ENCODE data around the gene SLIT3.

SLIT3 gene

DNA sequence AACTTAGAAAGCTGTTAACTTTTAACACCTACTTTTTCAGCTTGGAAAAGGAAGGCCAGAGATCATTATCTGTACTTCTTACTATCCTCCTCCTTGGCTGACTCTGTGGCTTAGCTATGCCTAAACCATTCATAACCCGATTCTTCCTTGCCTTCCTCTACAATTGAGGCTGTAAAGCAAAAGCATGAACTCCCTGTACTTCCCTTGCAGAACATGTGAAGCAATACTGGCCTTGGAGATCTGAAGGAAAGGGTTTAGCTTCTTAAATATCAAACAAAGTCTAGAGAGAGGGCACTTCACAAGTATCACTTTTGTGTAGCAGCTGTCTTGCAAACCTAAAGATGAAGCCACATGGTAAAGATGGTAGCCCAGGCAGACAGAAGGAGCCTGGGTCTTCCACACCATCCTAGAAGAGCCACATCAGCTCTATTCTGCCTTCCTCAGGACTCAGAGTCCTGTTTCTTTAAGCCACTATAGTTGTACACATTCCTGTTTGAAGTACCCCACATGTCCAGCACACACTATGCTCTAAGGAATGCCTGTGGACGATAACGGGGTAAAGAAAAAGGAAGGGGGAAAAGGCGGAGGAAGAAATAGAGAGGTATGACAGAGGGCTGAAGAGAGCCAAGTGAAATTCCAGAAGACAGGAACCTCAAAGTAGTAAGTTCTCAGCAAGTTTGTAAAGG is 169.2 kb downstream of the SLIT3 start:
- no peak for ATAC-seq (ENCODE audit: insufficient read depth, low read depth)
- H3K4me2 ChIP-seq (ENCODE audit: insufficient read depth, low read length), result no peak overlapping the region
- H3K4me3 ChIP-seq (ENCODE audit: low read depth in 1 of 2, low read length in 2 of 2), result no peak overlapping the region
- H2AFZ ChIP-seq (ENCODE audit: low read depth, low read length), result no peak overlapping the region
- no peaks in the 10 kb centered on the region for H3K4me1 ChIP-seq (ENCODE audit: insufficient read depth, low read length)
- H3K9me3 ChIP-seq (ENCODE audit: insufficient read depth, low read length, severe bottlenecking), result no peaks in the 10 kb centered on the region
- H3K36me3 ChIP-seq (ENCODE audit: insufficient read depth, low read length), result no peaks in the 10 kb centered on the region
- no peaks in the 10 kb centered on the region for H3K79me2 ChIP-seq (ENCODE audit: insufficient read depth, low read length)
- no peak overlapping the region for H3K27ac ChIP-seq (ENCODE audit: low read length)
- DNase-seq, result no peak
- H4K20me1 ChIP-seq (ENCODE audit: insufficient read depth, low read length), result no peaks in the 10 kb centered on the region
- peaks cover 13% of the 10 kb centered on the region for H3K27me3 ChIP-seq (ENCODE audit: insufficient read depth, low read length, poor library complexity)
- H3K9ac ChIP-seq (ENCODE audit: low read depth, low read length), result no peak overlapping the region
- TF ChIP-seq EZH2 (IDR thresholded peaks at IDR 0.05; ENCODE audit: borderline replicate concordance, low read depth, low read length, severe bottlenecking) (no peak), CTCF (IDR thresholded peaks at IDR 0.05; ENCODE audit: borderline replicate concordance, extremely low read depth, low read length, poor library complexity, severe bottlenecking) (no peak)

- TF ChIP-seq EZH2 (IDR thresholded peaks at IDR 0.05; ENCODE audit: borderline replicate concordance, low read depth, low read length, severe bottlenecking), result no peak
- no peak for TF ChIP-seq CTCF (IDR thresholded peaks at IDR 0.05; ENCODE audit: borderline replicate concordance, extremely low read depth, low read length, poor library complexity, severe bottlenecking)
- no peak overlapping the region for H3K4me3 ChIP-seq (ENCODE audit: low read depth in 1 of 2, low read length in 2 of 2)
- no peaks in the 10 kb centered on the region for H3K9me3 ChIP-seq (ENCODE audit: insufficient read depth, low read length, severe bottlenecking)
- no peaks in the 10 kb centered on the region for H3K79me2 ChIP-seq (ENCODE audit: insufficient read depth, low read length)
- no peak overlapping the region for H3K4me2 ChIP-seq (ENCODE audit: insufficient read depth, low read length)
- ATAC-seq (ENCODE audit: insufficient read depth, low read depth) (no peak), DNase-seq (no peak)
- no peaks in the 10 kb centered on the region for H3K4me1 ChIP-seq (ENCODE audit: insufficient read depth, low read length)
- H2AFZ ChIP-seq (ENCODE audit: low read depth, low read length), result no peak overlapping the region
- H4K20me1 ChIP-seq (ENCODE audit: insufficient read depth, low read length), result no peaks in the 10 kb centered on the region
- peaks cover 17% of the 10 kb centered on the region for H3K27me3 ChIP-seq (ENCODE audit: insufficient read depth, low read length, poor library complexity)
- H3K36me3 ChIP-seq (ENCODE audit: insufficient read depth, low read length), result no peaks in the 10 kb centered on the region
- H3K9ac ChIP-seq (ENCODE audit: low read depth, low read length), result no peak overlapping the region
- H3K27ac ChIP-seq (ENCODE audit: low read length), result no peak overlapping the region
These were observed 172.3 kb downstream of the SLIT3 start for GRCh38 chr5:169128679-169129078.

DNA sequence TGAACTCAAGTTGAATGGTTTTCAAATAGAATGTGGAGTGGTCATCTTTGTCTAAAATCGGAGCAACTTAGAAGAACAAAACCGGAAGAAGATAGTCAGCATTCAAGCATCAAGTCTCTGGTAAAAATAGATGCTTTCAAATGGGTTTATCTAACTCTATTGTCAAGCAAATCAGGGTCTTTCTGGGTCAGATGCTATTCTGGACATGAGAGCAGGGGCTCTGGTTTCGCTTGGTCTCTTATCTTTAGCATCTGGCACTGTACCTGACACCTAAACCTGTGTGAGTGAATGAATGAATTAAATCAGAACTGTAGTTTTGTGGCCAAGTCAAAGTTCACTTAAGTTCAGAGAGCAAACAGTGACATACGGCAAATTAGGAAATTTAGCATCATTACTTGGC is 173.5 kb downstream of the SLIT3 start:
- H3K4me2 ChIP-seq (ENCODE audit: insufficient read depth, low read length), result no peak overlapping the region
- H3K36me3 ChIP-seq (ENCODE audit: insufficient read depth, low read length), result no peaks in the 10 kb centered on the region

More for the DNA sequence above, 173.5 kb downstream of the SLIT3 start:
- H3K4me3 ChIP-seq (ENCODE audit: low read depth in 1 of 2, low read length in 2 of 2), result no peak overlapping the region
- no peak overlapping the region for H3K9ac ChIP-seq (ENCODE audit: low read depth, low read length)
- H3K27me3 ChIP-seq (ENCODE audit: insufficient read depth, low read length, poor library complexity), result peaks cover 9% of the 10 kb centered on the region
- no peak overlapping the region for H3K27ac ChIP-seq (ENCODE audit: low read length)
- H3K4me1 ChIP-seq (ENCODE audit: insufficient read depth, low read length), result no peaks in the 10 kb centered on the region
- TF ChIP-seq CTCF (IDR thresholded peaks at IDR 0.05; ENCODE audit: borderline replicate concordance, extremely low read depth, low read length, poor library complexity, severe bottlenecking) (no peak), EZH2 (IDR thresholded peaks at IDR 0.05; ENCODE audit: borderline replicate concordance, low read depth, low read length, severe bottlenecking) (no peak)
- H3K79me2 ChIP-seq (ENCODE audit: insufficient read depth, low read length), result no peaks in the 10 kb centered on the region
- H2AFZ ChIP-seq (ENCODE audit: low read depth, low read length), result no peak overlapping the region
- DNase-seq (no peak), ATAC-seq (ENCODE audit: insufficient read depth, low read depth) (no peak)
- no peaks in the 10 kb centered on the region for H3K9me3 ChIP-seq (ENCODE audit: insufficient read depth, low read length, severe bottlenecking)
- no peaks in the 10 kb centered on the region for H4K20me1 ChIP-seq (ENCODE audit: insufficient read depth, low read length)

Measured in DND-41 (cell line).